Measurements from ENCODE around the gene PDE6B.
"Not testable (repeated sequence)": the region's sequence is repeated elsewhere in the genome, so short reads cannot be mapped to it uniquely, and the experiment has no call there.

PDE6B gene

GRCh38 chr4:637536-638280 is 12.3 kb downstream of the PDE6B start:
- no peak for DNase-seq

DNA sequence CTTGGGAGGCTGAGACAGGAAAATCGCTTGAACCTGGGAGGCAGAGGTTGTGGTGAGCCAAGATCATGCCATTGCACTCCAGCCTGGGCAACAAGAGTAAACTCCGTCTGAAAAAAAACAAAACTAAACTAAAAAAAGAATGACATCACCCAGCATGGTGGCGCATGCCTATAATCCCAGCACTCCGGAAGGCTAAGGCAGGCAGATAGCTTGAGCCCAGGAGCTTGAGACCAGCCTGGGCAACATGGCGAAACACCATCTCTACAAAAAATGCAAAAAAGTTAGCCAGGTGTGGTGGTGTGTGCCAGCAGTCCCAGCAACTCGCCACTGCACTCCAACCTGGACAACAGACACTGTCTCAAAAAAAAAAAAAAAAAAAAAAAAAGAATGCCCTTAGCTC is 17.0 kb downstream of the PDE6B start:
- not testable (repeated sequence) for DNase-seq

DNA sequence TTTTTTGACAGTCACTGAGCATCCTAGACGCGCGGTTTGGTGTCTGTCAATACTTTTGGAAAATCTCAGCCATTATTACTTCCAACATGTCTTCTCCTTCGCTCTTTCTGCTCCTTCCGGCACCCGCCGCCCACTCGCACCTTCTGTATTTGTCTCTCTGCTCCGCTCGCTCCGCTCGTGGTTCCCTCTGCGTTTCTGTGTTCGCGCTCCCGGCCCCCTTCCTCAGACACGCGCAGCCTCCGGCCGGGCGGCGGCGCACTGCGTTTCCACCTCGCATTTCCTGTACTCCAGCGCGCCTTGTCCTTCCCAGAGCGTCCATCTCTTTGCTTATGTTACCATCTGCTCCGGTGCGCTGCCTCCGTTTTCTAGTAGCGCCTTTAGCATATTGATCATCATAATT is 21.1 kb downstream of the PDE6B start:
- DNase-seq, result no peak

GRCh38 chr4:647481-647880 is 22.1 kb downstream of the PDE6B start:
- no peak for DNase-seq

DNA sequence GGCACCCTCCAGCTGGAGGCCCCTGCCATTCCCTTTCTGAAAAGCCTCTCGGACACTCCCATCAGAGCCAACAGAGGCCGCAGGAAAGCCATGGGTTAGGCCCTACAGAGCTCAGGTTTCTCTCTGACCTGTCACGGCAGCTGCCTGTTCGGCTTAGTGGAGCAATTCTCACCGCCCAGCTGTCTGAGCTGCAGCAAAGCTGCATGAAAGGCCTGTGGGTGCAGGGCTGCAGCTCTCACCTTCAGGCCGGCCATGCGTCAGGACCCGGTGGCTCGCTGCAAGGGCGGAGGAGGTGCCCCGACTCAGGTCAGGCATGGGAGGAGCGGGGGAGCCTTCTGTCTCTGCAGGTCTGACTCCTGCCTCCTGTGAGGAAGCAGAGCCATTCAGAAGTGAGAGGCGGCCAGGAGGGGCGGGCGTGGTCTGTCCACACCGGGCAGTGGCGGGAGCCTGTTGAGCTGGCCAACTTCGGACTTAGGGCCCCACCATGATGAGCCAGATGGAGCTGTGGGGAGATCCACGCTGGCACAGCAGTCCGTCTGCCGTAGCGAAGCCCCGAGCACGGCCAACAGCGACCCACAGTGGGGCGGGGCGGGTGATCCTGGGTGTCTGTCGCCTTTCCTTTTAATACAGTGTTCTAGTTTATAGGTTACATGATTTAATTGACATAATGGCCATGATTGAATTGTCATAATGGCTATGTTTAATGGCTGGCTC is 23.4 kb downstream of the PDE6B start:
- DNase-seq, result no peak

DNA sequence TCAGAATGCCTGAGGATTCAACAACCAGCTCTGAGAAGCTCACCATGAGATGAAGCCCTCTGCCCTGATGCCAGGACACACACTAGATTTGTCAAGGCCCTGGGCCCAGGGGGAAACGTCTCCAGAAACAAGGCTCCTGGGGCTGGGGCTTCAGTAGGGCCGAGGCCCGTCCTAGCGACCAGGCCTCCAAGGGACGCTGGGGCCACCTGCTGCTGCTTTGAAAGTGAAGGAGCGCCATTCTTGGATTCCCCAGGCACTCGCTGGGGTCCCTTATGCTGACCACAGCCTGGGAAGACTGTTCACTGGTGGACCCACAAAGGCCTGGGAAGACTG is 23.9 kb downstream of the PDE6B start:
- DNase-seq, result no peak

GRCh38 chr4:649751-650310 is 24.5 kb downstream of the PDE6B start:
- no peak for DNase-seq

DNA sequence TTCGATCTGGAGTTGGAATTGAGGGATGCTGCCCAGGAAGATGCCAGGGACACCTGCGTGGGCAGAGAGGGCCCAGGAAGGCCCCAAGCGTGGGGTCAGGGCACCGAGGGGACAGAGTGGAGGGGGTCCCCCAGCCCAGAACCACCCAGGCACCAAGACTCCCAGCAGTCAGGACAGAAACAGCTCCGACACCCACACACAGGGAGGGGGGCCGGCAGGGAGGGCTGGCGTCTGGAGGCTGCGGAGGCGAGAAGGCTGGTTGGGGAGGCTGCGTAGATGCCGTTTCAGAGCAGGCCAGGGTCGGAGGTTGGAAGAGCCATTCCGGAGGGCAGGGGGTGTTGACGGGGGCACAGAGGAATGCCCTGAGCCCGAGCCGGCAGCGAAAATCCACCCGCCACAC is 25.1 kb downstream of the PDE6B start:
- no peak for DNase-seq

- no peak for DNase-seq
Observed at GRCh38 chr4:650951-651883, 25.8 kb downstream of the PDE6B start.

- DNase-seq, result no peak
Observed at GRCh38 chr4:651884-652642, 26.7 kb downstream of the PDE6B start.

DNA sequence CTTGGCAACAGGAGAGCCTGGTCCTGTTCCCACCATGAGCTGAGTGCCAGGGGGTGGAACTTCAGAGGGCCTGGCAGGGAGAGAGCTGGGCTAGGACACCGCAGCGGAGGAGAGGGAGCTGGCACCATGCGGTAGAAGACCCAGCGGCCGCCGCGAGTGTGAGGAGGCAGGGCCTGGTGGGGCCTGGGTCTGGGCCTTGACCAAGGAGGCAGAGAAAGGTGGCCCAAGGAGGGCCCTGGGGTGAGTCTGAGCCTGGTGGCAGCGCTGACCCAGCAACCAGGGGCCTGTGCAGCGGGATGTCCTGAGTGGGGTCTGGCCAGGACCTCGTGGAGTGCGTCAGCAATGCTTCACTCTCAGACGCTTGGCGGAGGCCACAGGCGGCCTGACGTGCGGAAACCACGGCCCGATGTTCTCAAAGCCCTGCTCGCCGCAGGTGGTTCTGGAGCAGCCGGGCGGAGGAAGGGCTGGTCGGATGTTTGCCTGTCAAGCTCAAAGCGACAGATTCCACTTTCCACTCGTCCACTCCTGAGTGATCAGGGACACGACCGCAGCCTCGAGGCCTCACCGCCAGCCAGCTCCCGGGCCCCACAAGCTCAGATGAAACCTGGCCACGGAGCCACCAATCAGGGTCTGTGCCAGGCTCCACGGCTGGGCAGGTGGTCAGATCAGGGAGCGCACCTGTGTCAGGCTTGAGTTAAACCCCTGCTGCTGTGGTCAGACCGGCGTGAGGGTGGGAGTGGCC is 27.9 kb downstream of the PDE6B start:
- DNase-seq, result no peak

DNA sequence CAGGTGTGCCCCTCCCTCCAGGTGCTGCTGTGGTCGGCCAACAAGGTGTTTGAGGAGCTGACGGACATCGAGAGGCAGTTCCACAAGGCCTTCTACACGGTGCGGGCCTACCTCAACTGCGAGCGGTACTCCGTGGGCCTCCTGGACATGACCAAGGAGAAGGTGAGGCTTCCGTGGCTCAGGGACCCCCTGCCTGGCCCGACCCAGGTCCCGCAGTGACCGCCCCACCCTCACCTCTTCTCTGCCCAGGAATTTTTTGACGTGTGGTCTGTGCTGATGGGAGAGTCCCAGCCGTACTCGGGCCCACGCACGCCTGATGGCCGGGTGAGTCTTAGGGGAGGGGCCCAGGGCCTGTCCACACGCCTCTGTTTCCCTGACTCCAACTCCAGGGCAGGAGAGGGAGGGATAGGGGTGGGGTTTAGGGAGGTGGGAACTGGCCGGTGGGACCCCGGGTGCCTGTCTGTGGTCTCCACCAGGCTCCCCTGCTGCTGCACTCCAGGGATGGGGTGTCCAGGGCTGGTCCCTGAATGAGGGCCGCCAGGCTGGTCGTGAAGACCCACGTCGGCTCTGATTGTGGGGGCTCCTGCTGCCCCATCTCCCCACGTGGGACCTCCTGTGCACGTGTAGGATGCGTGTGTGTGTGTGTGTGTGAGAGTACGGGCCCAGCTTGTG is 28.6 kb downstream of the PDE6B start:
- no peak for DNase-seq

- no peak for DNase-seq
Observed at GRCh38 chr4:654503-654845, 29.1 kb downstream of the PDE6B start.

GRCh38 chr4:654871-655463 is 29.6 kb downstream of the PDE6B start:
- DNase-seq, result no peak

DNA sequence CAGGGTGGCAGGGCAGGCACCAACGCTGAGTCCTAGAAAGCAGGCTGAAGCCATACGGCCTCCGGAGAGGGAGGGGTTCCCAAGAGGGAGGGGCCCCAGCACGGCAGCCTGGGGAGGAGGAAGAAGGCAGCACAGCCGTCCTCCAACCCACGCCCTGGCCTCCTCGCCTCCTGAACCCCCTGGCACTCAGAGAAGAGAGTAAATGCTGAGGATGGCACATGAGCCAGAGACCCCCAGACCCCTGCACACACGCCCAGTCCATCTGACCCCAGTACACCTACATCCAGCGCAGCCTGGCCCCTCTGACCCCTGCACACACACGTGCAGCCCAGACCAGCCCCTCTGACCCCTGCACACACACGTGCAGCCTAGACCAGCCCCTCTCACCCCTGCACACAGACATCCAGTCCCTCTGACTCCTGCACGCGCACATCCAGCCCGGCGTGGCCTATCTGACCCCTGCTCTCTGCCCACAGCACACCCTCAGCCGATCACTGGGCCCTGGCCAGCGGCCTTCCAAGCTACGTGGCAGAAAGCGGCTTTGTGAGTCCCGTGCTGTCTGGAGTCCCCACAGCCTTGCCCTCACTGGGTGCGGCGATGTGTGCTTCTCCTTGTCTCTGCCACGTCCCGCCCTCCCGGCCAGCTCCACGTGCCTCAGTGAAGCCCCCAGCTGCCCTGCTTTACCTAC is 30.2 kb downstream of the PDE6B start:
- DNase-seq, result no peak

- DNase-seq, result no peak
Observed at GRCh38 chr4:656436-657337, 31.3 kb downstream of the PDE6B start.

- no peak for DNase-seq
Observed at GRCh38 chr4:657338-657833, 32.0 kb downstream of the PDE6B start.

DNA sequence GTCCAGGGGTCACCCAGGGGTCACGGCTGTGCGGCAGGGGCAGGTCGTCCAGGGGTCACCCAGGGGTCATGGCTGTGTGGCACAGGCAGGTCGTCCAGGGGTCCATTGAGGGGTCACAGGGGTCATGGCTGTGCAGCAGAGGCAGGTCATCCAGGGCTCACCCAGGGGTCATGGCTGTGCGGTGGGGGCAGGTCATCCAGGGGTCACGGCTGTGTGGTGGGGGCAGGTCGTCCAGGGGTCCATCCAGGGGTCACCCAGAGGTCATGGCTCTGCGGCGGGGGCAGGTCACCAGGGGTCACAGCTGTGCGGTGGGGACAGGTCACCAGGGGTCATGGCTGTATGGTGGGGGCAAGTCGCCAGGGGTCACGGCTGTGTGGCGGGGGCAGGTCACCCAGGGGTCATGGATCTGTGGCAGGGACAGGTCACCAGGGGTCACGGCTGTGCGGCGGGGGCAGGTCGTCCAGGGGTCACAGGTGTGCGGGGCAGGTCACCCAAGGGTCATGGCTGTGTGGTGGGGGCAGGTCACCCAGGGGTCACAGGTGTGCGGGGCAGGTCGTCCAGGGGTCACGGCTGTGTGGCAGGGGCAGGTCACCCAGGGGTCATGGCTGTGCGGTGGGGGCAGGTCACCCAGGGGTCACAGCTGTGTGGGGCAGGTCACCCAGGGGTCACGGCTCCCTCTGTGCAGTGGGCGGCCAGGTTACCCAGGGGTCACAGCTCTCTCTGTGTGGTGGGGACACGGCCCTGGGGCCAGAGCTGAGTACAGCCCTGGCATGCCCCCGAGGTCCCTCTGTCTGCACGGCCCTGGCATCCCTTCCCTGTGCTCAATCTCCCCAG is 32.7 kb downstream of the PDE6B start:
- no peak for DNase-seq
